Esophagus muscularis mucosa (tissue), 4 donors: ENCODE data around the gene ACSL5. TPM values are rescaled to one million over a fixed set of nuclear protein-coding genes. Genes with fewer than 3 reads are reported as not detected.
A peak's percentile ranks its signal among the peaks of the same experiment; 100 is the strongest.

Source experiments
- DNase-seq: peaks from one replicate; pipeline ENCODE4 v3.0.0-alpha.2; 2017; ENCODE audit errors: extremely low spot score
- H3K27ac ChIP-seq, 4 donors: fragments of 200-600 bp; sonication (generic); replicated peaks in 1 of 4; 1 replicate in 3 of 4; 2 replicates in 1 of 4; pipeline ENCODE4 v1.5.1; 2016 to 2019; ENCODE audit warnings: mild to moderate bottlenecking in 1 of 4
- H3K27me3 ChIP-seq, 4 donors: fragments of 200-600 bp; sonication (generic); one replicate each; pipeline versions ENCODE4 v1.5.1 to v1.6.0; 2016 to 2019
- H3K36me3 ChIP-seq, 4 donors: fragments of 200-600 bp; sonication (generic); one replicate each; pipeline ENCODE4 v1.5.1; 2016 to 2019
- H3K4me1 ChIP-seq, 4 donors: fragments of 200-600 bp; sonication (generic); one replicate each; pipeline ENCODE4 v1.5.1; 2016 to 2019
- H3K4me3 ChIP-seq, 4 donors: fragments of 200-600 bp; sonication (generic); 1 replicate in 2 of 4; 2 replicates in 2 of 4; pipeline ENCODE4 v1.5.1; 2016 to 2019; ENCODE audit warnings: mild to moderate bottlenecking in 4 of 4, moderate library complexity in 1 of 4
- H3K9me3 ChIP-seq, 4 donors: fragments of 200-600 bp; sonication (generic); 1 replicate in 3 of 4; 2 replicates in 1 of 4; pipeline ENCODE4 v1.5.1; 2016 to 2019
- CTCF ChIP-seq, 3 experiments: fragments of 200-600 bp in 2 of 3; fragments of 450-650 bp in 1 of 3; sonication (generic) in 2 of 3; IDR thresholded peaks; one replicate each; pipeline ENCODE4 v1.5.1; 2017 to 2019; ENCODE audit warnings: antibody characterized with exemption in 3 of 3, mild to moderate bottlenecking in 2 of 3, moderate library complexity in 1 of 3
- EP300 ChIP-seq: sonication (generic); formaldehyde crosslinking; IDR thresholded peaks from one replicate; pipeline ENCODE4 v1.6.1; 2017; ENCODE audit warnings: antibody characterized with exemption
- POLR2A ChIP-seq: fragments of 450-650 bp; IDR thresholded peaks from one replicate; pipeline ENCODE4 v1.6.1; 2017; ENCODE audit warnings: antibody characterized with exemption, moderate library complexity, mild to moderate bottlenecking, low read depth
- POLR2AphosphoS5 ChIP-seq, 2 donors: sonication (generic); formaldehyde crosslinking; IDR thresholded peaks; one replicate each; pipeline ENCODE4 v1.6.1; 2017; ENCODE audit warnings: antibody characterized with exemption in 2 of 2
- WGBS: methylation state at CpG from one replicate; pipeline ENCODE4 v1.1.5; 2018; 5-methylcytosine and 5-hydroxymethylcytosine counted together
- intact Hi-C: fragments of 100-400 bp; cut with DNase I; formaldehyde crosslinking; loops from one replicate; pipeline ENCODE4 v1.15.1; 2023
- total RNA-seq, 4 donors: library from RNA; depleted of rRNA; stranded (reverse); fragments of >200 nt; gene quantifications; one replicate each; pipeline versions ENCODE4 v1.1.0 to v1.2.1, GENCODE V29; 2016

The ACSL5 gene
- total RNA-seq, 4 donors from 2014 or later: 6.2 to 11.2 (median 10.8) TPM

- intact Hi-C loops: no loop called here
- WGBS: 79% methylated on average over 8 of the region's 8 CpGs
- no peaks in the 10 kb centered on the region for H3K9me3 ChIP-seq
Observed at GRCh38 chr10:112359606-112360307, 14.2 kb upstream of the ACSL5 start.

GRCh38 chr10:112360308-112361270 is 13.3 kb upstream of the ACSL5 start:
- DNase-seq: no peak
- no peaks in the 10 kb centered on the region for H3K36me3 ChIP-seq
- intact Hi-C loops: no loop called here

More at GRCh38 chr10:112359606-112360307, 14.2 kb upstream of the ACSL5 start:
- Histone ChIP-seq H3K4me3 (no peak overlapping the region), H3K27me3 (peaks cover 0 to 4% (median 0%) of the 10 kb centered on the region in 4 donors), H3K4me1 (peaks cover 14 to 36% (median 25%) of the 10 kb centered on the region in 4 donors), H3K27ac (peak overlapping the region; percentile 33 to 62 (median 56)), H3K36me3 (no peaks in the 10 kb centered on the region)
- no peak for TF ChIP-seq POLR2AphosphoS5 (IDR thresholded peaks at IDR 0.05)
- TF ChIP-seq EP300: no peak
- no peak for TF ChIP-seq CTCF (IDR thresholded peaks at IDR 0.05)
- TF ChIP-seq POLR2A: no peak
- no peak for DNase-seq

GRCh38 chr10:112361951-112362751 is 11.8 kb upstream of the ACSL5 start:
- TF ChIP-seq CTCF (IDR thresholded peaks at IDR 0.05) (no peak), POLR2A (no peak), POLR2AphosphoS5 (IDR thresholded peaks at IDR 0.05) (peak; percentile 22 to 42), EP300 (no peak)
- H3K36me3 ChIP-seq: no peaks in the 10 kb centered on the region
- H3K4me3 ChIP-seq: no peak overlapping the region
- 46% methylated on average over 6 of the region's 6 CpGs for WGBS
- intact Hi-C loops: no loop called here
- DNase-seq: no peak
- H3K4me1 ChIP-seq: peaks cover 14 to 36% (median 25%) of the 10 kb centered on the region in 4 donors
- no peaks in the 10 kb centered on the region for H3K9me3 ChIP-seq
- H3K27me3 ChIP-seq: peaks cover 0 to 5% (median 0%) of the 10 kb centered on the region in 4 donors
- peak overlapping the region in 3 of 4 donors; percentile 54 to 62 (median 59) for H3K27ac ChIP-seq

More at GRCh38 chr10:112360308-112361270, 13.3 kb upstream of the ACSL5 start:
- Histone ChIP-seq H3K9me3 (no peaks in the 10 kb centered on the region), H3K4me3 (no peak overlapping the region), H3K27ac (peak overlapping the region; percentile 33 to 62 (median 56)), H3K4me1 (peaks cover 14 to 36% (median 25%) of the 10 kb centered on the region in 4 donors), H3K27me3 (peaks cover 0 to 4% (median 0%) of the 10 kb centered on the region in 4 donors)
- 63% methylated on average over 13 of the region's 13 CpGs for WGBS
- TF ChIP-seq EP300 (no peak), CTCF (IDR thresholded peaks at IDR 0.05) (no peak), POLR2A (no peak), POLR2AphosphoS5 (IDR thresholded peaks at IDR 0.05) (peak; percentile 7 to 11)

- peaks cover 0 to 10% (median 0%) of the 10 kb centered on the region in 4 donors for H3K27me3 ChIP-seq
- 66% methylated on average over 8 of the region's 8 CpGs for WGBS
- TF ChIP-seq POLR2AphosphoS5 (IDR thresholded peaks at IDR 0.05) (peak in 1 of 2 donors; percentile 24), POLR2A (no peak)
- DNase-seq: no peak
- H3K4me1 ChIP-seq: peaks cover 14 to 36% (median 25%) of the 10 kb centered on the region in 4 donors
- intact Hi-C loops: no loop called here
- no peak overlapping the region for H3K4me3 ChIP-seq
- no peaks in the 10 kb centered on the region for H3K9me3 ChIP-seq
- no peaks in the 10 kb centered on the region for H3K36me3 ChIP-seq
- peak overlapping the region in 2 of 4 donors; percentile 16 to 59 for H3K27ac ChIP-seq
Observed at GRCh38 chr10:112362833-112363232, 11.1 kb upstream of the ACSL5 start.
